ENCODE data around the gene DUOXA2. TPM values are rescaled to one million over a fixed set of nuclear protein-coding genes. Genes with fewer than 3 reads are reported as not detected.

The DUOXA2 gene
- total RNA-seq, 1 donor, result not detected

DNA sequence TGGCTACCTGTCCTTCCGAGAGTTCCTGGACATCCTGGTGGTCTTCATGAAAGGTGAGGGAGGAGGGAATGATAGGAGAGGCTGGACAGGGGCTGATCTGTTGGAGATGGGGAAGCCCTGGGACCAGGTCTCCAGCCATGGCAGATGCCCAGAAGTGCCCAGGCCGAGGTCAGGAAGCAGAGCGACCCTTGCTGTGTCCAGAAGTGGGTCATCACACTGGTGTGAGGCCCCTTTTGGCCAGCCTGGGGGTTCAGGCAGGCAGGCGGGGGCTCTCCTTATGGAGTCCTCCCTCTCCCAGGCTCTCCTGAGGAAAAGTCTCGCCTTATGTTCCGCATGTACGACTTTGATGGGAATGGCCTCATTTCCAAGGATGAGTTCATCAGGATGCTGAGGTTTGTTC is 33.5 kb downstream of the DUOXA2 start:
- no peak overlapping the region for H3K4me3 ChIP-seq (ENCODE audit: low read depth, low read length)
- TF ChIP-seq, protein P1, sequence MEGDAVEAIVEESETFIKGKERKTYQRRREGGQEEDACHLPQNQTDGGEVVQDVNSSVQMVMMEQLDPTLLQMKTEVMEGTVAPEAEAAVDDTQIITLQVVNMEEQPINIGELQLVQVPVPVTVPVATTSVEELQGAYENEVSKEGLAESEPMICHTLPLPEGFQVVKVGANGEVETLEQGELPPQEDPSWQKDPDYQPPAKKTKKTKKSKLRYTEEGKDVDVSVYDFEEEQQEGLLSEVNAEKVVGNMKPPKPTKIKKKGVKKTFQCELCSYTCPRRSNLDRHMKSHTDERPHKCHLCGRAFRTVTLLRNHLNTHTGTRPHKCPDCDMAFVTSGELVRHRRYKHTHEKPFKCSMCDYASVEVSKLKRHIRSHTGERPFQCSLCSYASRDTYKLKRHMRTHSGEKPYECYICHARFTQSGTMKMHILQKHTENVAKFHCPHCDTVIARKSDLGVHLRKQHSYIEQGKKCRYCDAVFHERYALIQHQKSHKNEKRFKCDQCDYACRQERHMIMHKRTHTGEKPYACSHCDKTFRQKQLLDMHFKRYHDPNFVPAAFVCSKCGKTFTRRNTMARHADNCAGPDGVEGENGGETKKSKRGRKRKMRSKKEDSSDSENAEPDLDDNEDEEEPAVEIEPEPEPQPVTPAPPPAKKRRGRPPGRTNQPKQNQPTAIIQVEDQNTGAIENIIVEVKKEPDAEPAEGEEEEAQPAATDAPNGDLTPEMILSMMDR (IDR thresholded peaks at IDR 0.05; ENCODE audit: insufficient read depth, low read length), result no peak
- DNase-seq (ENCODE audit: low read depth), result no peak

DNA sequence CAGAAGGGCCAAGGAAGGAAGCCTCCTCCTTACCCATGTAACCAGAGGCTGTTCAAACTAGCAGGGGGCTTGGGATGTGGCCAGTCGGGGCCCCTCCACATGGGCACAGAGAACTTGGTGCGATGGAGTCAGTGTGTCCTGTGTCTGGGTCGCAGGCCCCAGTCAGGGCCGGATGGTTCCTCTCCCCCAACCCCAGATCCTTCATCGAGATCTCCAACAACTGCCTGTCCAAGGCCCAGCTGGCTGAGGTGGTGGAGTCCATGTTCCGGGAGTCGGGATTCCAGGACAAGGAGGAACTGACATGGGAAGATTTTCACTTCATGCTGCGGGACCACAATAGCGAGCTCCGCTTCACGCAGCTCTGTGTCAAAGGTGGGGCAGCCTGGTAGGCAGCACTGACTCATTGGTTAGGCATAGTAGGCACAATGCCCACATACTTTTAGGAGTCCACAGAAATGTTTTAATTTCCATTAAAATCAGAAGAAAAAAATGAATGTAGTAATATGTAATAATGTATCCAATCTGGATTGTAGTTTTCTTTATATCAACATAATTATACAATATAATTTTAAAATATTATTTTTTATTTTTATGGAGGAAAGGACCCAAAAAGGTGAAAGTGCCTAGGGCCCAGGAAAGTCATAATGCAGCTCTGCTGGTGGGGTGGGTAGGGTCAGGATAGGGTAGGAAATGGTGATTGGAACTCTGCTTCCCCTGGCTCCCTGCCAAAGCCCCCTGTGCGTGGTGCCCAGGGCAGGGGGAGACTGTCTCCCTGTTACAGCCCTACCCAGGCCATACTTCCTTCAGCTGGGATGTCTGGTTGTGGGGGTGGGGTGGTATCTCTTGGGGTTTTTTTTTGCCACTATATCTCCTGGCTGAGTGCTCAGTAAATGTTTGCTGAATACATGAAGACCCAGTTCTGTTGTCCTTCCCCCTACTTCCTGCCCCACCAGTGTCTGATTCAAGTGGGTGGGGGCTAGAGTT is 34.2 kb downstream of the DUOXA2 start:
- TF ChIP-seq, protein P1 (IDR thresholded peaks at IDR 0.05; ENCODE audit: insufficient read depth, low read length), result no peak
- DNase-seq (ENCODE audit: low read depth), result no peak
- H3K4me3 ChIP-seq (ENCODE audit: low read depth, low read length), result no peak overlapping the region

DNA sequence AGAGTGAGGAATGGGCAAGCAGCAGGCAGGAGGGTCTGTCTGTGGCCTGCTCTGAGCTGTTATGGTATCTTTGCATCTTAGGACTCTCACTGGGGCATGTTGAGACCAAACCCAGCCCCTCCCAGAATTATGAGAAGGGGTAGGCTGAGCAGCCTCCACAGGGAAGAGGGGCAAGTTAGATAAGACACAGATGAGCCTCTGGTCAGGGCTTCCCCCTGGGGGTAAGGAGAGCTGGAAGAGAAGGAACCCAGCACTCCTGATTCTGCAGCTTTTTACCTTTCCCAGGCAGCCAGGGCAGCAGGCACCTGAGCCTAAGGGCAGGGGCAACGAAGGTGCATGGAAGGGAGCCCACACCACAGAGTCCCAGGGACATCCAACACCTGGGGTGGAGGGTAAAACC is 34.9 kb downstream of the DUOXA2 start:
- no peak overlapping the region for H3K4me3 ChIP-seq (ENCODE audit: low read depth, low read length)
- TF ChIP-seq, protein P1 (IDR thresholded peaks at IDR 0.05; ENCODE audit: insufficient read depth, low read length), result no peak
- DNase-seq (ENCODE audit: low read depth), result no peak

DNA sequence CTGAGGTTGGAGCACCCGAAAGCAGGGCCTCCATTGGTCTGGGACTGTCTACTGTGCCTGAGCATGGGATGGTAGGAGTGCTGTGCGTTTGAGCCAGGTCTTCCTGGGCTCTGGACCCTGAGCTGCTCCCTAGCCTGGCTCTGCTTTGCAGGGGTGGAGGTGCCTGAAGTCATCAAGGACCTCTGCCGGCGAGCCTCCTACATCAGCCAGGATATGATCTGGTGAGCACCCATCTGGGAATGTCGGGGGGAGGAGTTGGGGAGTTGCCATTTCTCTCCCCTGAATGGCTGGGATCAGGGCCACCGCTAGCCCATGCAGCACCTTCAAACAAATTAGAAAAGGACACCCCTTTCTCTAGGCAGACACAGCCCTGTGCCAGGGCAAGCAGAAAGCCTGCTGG is 36.4 kb downstream of the DUOXA2 start:
- TF ChIP-seq, protein P1 (IDR thresholded peaks at IDR 0.05; ENCODE audit: insufficient read depth, low read length), result no peak
- H3K4me3 ChIP-seq (ENCODE audit: low read depth, low read length), result no peak overlapping the region
- no peak for DNase-seq (ENCODE audit: low read depth)

DNA sequence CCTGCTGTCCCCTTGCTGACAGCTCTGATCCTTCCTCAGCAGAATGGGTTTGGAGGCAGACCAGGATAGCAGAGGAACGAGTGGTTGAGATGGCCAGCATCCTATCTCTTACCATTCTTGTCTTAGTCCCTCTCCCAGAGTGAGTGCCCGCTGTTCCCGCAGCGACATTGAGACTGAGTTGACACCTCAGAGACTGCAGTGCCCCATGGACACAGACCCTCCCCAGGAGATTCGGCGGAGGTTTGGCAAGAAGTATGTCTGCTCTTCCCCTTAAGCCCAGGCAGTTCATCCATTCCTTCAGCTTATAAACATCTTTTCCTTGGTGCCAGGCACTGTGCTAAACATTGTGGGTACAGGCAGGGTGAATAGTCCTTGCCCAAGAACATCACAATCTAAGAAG is 36.9 kb downstream of the DUOXA2 start:
- DNase-seq (ENCODE audit: low read depth), result no peak
- no peak overlapping the region for H3K4me3 ChIP-seq (ENCODE audit: low read depth, low read length)
- TF ChIP-seq, protein P1 (IDR thresholded peaks at IDR 0.05; ENCODE audit: insufficient read depth, low read length), result no peak

DNA sequence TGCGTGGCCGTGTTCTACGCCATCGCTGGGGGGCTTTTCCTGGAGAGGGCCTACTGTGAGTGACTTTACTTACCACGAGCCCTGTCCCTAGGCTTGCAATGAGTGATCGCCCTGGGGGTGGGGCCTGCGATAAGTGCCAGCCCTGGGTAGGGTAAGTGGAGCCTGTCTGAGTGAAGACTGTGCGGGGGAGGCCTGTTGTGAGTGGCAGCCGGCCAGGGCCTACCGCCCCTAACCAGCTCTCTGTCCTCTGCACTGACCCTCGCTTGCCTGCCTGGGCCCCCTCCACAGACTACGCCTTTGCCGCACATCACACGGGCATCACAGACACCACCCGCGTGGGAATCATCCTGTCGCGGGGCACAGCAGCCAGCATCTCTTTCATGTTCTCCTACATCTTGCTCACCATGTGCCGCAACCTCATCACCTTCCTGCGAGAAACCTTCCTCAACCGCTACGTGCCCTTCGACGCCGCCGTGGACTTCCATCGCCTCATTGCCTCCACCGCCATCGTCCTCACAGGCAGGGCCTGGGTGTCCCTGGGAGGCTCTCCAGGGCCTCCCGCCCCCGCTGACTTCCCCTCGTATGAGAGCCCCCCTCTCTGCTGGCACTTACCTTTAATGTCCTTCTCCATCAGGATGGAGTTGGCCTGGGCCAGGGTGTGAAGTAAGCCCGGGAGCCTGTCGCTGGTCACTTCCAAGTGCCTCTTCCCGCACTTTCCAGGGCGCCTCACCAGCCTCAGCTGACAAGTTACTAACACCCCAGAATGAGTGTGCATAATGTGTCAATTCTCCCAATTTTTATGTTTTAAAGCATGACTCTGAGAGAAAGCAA is 38.1 kb downstream of the DUOXA2 start:
- H3K4me3 ChIP-seq (ENCODE audit: low read depth, low read length), result no peak overlapping the region
- DNase-seq (ENCODE audit: low read depth), result no peak
- TF ChIP-seq, protein P1 (IDR thresholded peaks at IDR 0.05; ENCODE audit: insufficient read depth, low read length), result no peak
